ENCODE data around the gene MYOT.

The MYOT gene

DNA sequence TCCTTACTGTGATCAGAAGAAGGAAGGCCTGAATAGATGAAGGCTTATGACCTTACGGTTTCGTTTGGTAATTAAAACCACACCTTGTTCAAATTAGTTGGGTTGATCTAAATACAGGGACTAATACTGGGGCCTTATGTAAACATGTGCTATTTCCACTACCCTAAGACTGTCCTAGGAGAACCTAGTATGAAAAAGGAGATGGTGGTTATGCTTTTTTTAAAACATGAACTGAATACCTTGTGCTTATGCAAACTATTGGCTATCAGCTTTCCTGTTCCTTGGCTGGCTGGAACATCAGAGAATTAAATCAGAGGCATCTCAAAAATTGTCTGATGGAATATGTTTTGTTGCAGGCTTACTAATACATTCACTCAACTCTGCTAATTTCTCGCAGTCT lies 3.9 kb downstream of the MYOT start:
- TF ChIP-seq, protein P1, sequence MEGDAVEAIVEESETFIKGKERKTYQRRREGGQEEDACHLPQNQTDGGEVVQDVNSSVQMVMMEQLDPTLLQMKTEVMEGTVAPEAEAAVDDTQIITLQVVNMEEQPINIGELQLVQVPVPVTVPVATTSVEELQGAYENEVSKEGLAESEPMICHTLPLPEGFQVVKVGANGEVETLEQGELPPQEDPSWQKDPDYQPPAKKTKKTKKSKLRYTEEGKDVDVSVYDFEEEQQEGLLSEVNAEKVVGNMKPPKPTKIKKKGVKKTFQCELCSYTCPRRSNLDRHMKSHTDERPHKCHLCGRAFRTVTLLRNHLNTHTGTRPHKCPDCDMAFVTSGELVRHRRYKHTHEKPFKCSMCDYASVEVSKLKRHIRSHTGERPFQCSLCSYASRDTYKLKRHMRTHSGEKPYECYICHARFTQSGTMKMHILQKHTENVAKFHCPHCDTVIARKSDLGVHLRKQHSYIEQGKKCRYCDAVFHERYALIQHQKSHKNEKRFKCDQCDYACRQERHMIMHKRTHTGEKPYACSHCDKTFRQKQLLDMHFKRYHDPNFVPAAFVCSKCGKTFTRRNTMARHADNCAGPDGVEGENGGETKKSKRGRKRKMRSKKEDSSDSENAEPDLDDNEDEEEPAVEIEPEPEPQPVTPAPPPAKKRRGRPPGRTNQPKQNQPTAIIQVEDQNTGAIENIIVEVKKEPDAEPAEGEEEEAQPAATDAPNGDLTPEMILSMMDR (IDR thresholded peaks at IDR 0.05; ENCODE audit: low read depth, low read length, poor library complexity, severe bottlenecking): no peak
- no peak for TF ChIP-seq EZH2phosphoT487 (IDR thresholded peaks at IDR 0.05; ENCODE audit: borderline replicate concordance, low read length)
- no peak overlapping the region for H3K27ac ChIP-seq (ENCODE audit: low read depth, low read length)
- no peak overlapping the region for H3K4me3 ChIP-seq (ENCODE audit: low read length)
- no peaks in the 10 kb centered on the region for H3K79me2 ChIP-seq (ENCODE audit: control insufficient read depth, low read length)
- no peaks in the 10 kb centered on the region for H4K20me1 ChIP-seq (ENCODE audit: control insufficient read depth, insufficient read depth, low read depth, low read length)
- no peak overlapping the region for H3K4me2 ChIP-seq (ENCODE audit: low read length)
- peaks cover 2% of the 10 kb centered on the region; the same call in 1 of the 2 replicates for H3K4me1 ChIP-seq (ENCODE audit: control insufficient read depth, low read length)
- H3K36me3 ChIP-seq (ENCODE audit: control insufficient read depth, low read length): no peaks in the 10 kb centered on the region
- no peaks in the 10 kb centered on the region for H3K9me3 ChIP-seq (ENCODE audit: control insufficient read depth, insufficient read depth, low read length)
- H3F3A ChIP-seq (ENCODE audit: control insufficient read depth, insufficient read depth): no peaks in the 10 kb centered on the region
- no peaks in the 10 kb centered on the region for H3K27me3 ChIP-seq (ENCODE audit: control insufficient read depth, low read length)
- no peaks in the 10 kb centered on the region for H3K9me2 ChIP-seq (replicated peaks; ENCODE audit: control insufficient read depth, low read length)

- peaks cover 2% of the 10 kb centered on the region; the same call in 1 of the 2 replicates for H3K4me1 ChIP-seq (ENCODE audit: control insufficient read depth, low read length)
- H3K79me2 ChIP-seq (ENCODE audit: control insufficient read depth, low read length): no peaks in the 10 kb centered on the region
- H3K27ac ChIP-seq (ENCODE audit: low read depth, low read length): no peak overlapping the region
- no peaks in the 10 kb centered on the region for H4K20me1 ChIP-seq (ENCODE audit: control insufficient read depth, insufficient read depth, low read depth, low read length)
- H3K36me3 ChIP-seq (ENCODE audit: control insufficient read depth, low read length): no peaks in the 10 kb centered on the region
- H3K9me3 ChIP-seq (ENCODE audit: control insufficient read depth, insufficient read depth, low read length): no peaks in the 10 kb centered on the region
- no peak overlapping the region for H3K4me3 ChIP-seq (ENCODE audit: low read length)
- TF ChIP-seq, protein P1 (IDR thresholded peaks at IDR 0.05; ENCODE audit: low read depth, low read length, poor library complexity, severe bottlenecking): no peak
- TF ChIP-seq EZH2phosphoT487 (IDR thresholded peaks at IDR 0.05; ENCODE audit: borderline replicate concordance, low read length): no peak
- no peaks in the 10 kb centered on the region for H3K9me2 ChIP-seq (replicated peaks; ENCODE audit: control insufficient read depth, low read length)
- H3K4me2 ChIP-seq (ENCODE audit: low read length): no peak overlapping the region
- no peaks in the 10 kb centered on the region for H3K27me3 ChIP-seq (ENCODE audit: control insufficient read depth, low read length)
- H3F3A ChIP-seq (ENCODE audit: control insufficient read depth, insufficient read depth): no peaks in the 10 kb centered on the region
Observed at GRCh38 chr5:137872466-137872865, 4.8 kb downstream of the MYOT start.

DNA sequence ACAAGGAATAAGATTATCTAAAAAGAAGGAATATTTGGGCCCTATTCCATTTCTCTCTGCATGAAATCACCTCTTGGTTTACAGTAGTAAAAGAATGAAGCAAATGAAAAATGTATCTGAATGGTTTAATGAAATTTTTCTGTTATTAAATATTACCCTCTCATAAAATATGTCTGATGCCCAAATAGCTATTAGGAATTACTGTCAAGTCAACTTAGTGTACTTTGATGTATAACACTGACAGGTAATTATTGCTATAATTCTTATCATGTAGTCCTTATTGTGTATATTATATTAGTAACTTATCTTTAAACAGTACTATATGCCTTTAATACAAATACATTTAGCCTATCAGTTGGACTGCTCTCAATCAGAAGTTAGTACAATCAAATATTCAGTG lies 8.4 kb downstream of the MYOT start:
- no peaks in the 10 kb centered on the region for H3K9me3 ChIP-seq (ENCODE audit: control insufficient read depth, insufficient read depth, low read length)
- H3K4me3 ChIP-seq (ENCODE audit: low read length): no peak overlapping the region
- no peak overlapping the region for H3K27ac ChIP-seq (ENCODE audit: low read depth, low read length)
- H3F3A ChIP-seq (ENCODE audit: control insufficient read depth, insufficient read depth): no peaks in the 10 kb centered on the region
- no peaks in the 10 kb centered on the region for H3K36me3 ChIP-seq (ENCODE audit: control insufficient read depth, low read length)
- H3K79me2 ChIP-seq (ENCODE audit: control insufficient read depth, low read length): no peaks in the 10 kb centered on the region
- TF ChIP-seq EZH2phosphoT487 (IDR thresholded peaks at IDR 0.05; ENCODE audit: borderline replicate concordance, low read length): no peak
- TF ChIP-seq, protein P1 (IDR thresholded peaks at IDR 0.05; ENCODE audit: low read depth, low read length, poor library complexity, severe bottlenecking): no peak
- H3K27me3 ChIP-seq (ENCODE audit: control insufficient read depth, low read length): no peaks in the 10 kb centered on the region
- H3K4me1 ChIP-seq (ENCODE audit: control insufficient read depth, low read length): peaks cover 2% of the 10 kb centered on the region; the same call in 1 of the 2 replicates
- no peaks in the 10 kb centered on the region for H3K9me2 ChIP-seq (replicated peaks; ENCODE audit: control insufficient read depth, low read length)
- H3K4me2 ChIP-seq (ENCODE audit: low read length): no peak overlapping the region
- no peaks in the 10 kb centered on the region for H4K20me1 ChIP-seq (ENCODE audit: control insufficient read depth, insufficient read depth, low read depth, low read length)

All from DOHH2 (cell line).